Left ventricle myocardium inferior (tissue), 1 donor: Measurements from ENCODE around the gene OVCA2. TPM values are rescaled to one million over a fixed set of nuclear protein-coding genes. Genes with fewer than 3 reads are reported as not detected.

Experiments
- DNase-seq: peaks from one replicate; pipeline ENCODE4 v3.0.0-alpha.2; 2020
- H3K27ac ChIP-seq: fragments of 200-600 bp; replicated peaks from 2 replicates; pipeline ENCODE4 v1.8.0; 2021
- H3K27me3 ChIP-seq: fragments of 200-600 bp; 2 replicates; pipeline ENCODE4 v1.8.0; 2021; ENCODE audit warnings: low read depth
- H3K36me3 ChIP-seq: fragments of 200-600 bp; 2 replicates; pipeline ENCODE4 v1.8.0; 2021
- H3K4me1 ChIP-seq: fragments of 200-600 bp; 2 replicates; pipeline ENCODE4 v1.8.0; 2021
- H3K4me3 ChIP-seq: fragments of 200-600 bp; 2 replicates; pipeline ENCODE4 v1.8.0; 2021; ENCODE audit warnings: mild to moderate bottlenecking, moderate library complexity
- H3K9me3 ChIP-seq: fragments of 200-600 bp; replicated peaks from 2 replicates; pipeline ENCODE4 v1.8.0; 2021
- CTCF ChIP-seq: fragments of 200-600 bp; IDR thresholded peaks from 2 replicates; pipeline ENCODE4 v1.8.0; 2021; ENCODE audit warnings: antibody characterized with exemption, mild to moderate bottlenecking, borderline replicate concordance
- intact Hi-C: fragments of 100-400 bp; cut with micrococcal nuclease; formaldehyde crosslinking; loops from one replicate; pipeline ENCODE4 v1.11.0; 2022
- long read RNA-seq: library from polyadenylated mRNA; unstranded; transcript quantifications from one replicate; pipeline ENCODE4 v2.0.0, GENCODE V29; 2021
- total RNA-seq: library from RNA; stranded (reverse); fragmentation: NEBNext Ultra II Directional; extraction: Animal tissue kit (Norgen Biotek cat#: 25700); gene quantifications from one replicate; pipeline ENCODE4 v1.2.1, GENCODE V29; 2021
- donor health status: DM: no; HTN: yes; CAD: no; lungs with severe emphysema.

OVCA2 gene
- total RNA-seq: 16.6 TPM
- long read RNA-seq, transcript OVCA2-201 (2 exons, 1,122 nt): major isoform, 29 of 31 reads
- long read RNA-seq, partial matches to known transcripts: 0 of 31 reads
- long read RNA-seq, other reads (novel, unspliced or antisense): 2 of 31 reads

DNA sequence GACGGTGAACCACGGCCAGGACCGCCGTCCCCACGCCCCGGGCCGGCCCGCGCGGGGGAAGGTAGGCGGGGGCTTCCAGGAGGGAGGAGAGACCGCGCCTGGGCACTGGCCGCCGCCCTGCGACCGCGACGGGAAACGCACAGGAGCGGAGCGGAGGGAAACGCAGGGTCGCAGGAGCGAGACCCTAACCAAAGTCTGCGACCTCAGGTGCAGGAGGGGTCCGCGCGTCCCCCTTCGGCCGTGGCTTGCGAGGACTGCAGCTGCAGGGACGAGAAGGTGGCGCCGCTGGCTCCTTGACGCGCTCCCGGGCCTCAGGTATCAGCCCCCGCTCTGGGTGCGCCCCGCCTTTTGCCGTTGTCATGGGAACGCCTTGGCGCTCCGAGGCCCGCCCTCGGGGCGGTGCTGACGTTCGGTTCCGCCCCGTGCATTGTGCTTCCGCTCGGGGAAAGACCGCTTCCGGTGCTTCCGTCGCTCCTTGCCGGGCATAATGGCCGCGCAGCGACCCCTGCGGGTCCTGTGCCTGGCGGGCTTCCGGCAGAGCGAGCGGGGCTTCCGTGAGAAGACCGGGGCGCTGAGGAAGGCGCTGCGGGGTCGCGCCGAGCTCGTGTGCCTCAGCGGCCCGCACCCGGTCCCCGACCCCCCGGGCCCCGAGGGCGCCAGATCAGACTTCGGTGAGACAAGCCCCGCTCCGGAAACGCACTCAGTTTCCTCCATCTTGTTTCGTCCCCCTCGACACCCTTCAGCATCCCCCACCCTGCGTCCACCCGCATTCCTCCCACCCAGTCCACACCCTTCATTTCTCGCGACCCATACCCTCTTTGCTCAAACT lies at the start of gene OVCA2:
TSS of gene OVCA2 (plus strand) at position 462 of the 829 bp plus-strand sequence. CDS start at position 488, 26 bp downstream.
- DNase-seq: peak; percentile 93
- Histone ChIP-seq H3K36me3 (peaks cover 40% of the 10 kb centered on the region), H3K9me3 (no peaks in the 10 kb centered on the region), H3K27me3 (no peaks in the 10 kb centered on the region), H3K4me3 (peak within 1 kb of the TSS; percentile 88), H3K4me1 (peaks cover 44% of the 10 kb centered on the region), H3K27ac (peak within 1 kb of the TSS; percentile 96)
- intact Hi-C loops: no loop called here
- TF ChIP-seq CTCF: peak; percentile 62

DNA sequence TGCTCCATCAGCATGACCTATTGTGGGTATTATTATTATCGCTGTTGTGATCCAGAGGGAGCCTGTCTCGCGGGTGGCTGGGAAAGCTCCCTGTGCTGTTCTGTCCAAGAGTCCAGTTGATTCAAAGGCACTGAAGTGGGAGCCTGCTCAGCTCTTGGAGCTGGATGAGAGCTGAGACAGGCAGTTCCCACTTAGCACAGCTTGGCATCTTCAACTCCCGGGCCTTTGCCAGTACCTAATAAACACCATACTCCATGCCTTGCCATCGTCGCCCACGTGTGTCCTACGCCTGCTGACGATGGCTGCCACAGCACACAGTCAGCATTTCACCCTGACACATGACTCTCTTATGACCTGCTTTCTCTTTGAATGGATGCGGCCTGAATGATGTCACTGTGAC lies 49.3 kb upstream of the OVCA2 start:
- Histone ChIP-seq H3K4me1 (peaks cover 20% of the 10 kb centered on the region), H3K27ac (peak overlapping the region; percentile 46), H3K9me3 (no peaks in the 10 kb centered on the region), H3K36me3 (no peaks in the 10 kb centered on the region), H3K4me3 (no peak overlapping the region), H3K27me3 (peaks cover under 1% of the 10 kb centered on the region)
- no peak for TF ChIP-seq CTCF
- intact Hi-C loops: no loop called here
- peak; percentile 30 for DNase-seq

DNA sequence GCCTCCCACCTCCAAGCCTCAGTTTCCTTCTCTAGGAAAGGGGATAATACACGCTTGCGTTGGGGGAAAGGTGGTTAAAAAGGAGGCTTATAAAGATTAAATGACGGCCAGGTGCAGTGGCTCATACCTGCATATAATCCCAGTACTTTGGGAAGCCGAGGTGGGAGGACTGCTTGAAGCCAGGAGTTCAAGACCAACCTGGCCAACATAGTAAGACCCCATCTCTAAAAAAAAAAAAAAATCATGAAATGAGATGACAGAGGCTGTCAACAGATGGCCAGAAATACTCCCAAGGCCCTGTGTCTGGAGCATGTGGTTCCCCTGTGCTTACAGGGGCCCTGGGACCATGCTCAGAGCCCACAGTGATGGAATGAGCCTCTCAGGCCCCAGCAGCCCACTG lies 47.1 kb upstream of the OVCA2 start:
- TF ChIP-seq CTCF: no peak
- Histone ChIP-seq H3K36me3 (no peaks in the 10 kb centered on the region), H3K4me3 (no peak overlapping the region), H3K9me3 (no peaks in the 10 kb centered on the region), H3K27ac (no peak overlapping the region), H3K4me1 (peaks cover 42% of the 10 kb centered on the region), H3K27me3 (peaks cover 10% of the 10 kb centered on the region)
- intact Hi-C loops: no loop called here
- DNase-seq: no peak

DNA sequence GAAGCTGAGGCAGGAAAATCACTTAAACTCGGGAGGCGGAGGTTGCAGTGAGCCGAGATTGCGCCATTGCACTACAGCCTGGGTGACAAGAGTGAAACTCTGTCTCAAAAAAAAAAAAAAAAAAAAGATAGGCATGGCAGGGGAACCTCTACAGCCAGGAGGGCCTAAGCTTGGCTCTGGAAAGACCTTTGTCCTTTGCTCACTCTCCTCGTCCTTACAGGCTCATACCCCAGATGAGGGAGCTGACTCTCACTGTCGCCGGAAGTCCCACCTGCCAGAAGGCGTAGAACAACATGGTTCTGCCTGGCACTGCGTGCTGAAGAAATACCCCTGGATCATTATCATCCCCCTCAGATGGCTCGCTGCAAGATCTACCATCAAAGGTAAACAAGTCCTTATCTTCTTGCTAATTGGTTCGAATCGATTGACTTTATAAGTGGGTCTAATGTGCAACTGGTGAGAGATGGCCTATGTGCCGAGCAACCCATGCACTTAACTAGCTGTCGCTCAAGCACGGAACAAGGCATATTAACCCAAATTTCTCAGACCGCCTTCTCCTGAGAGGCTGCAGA lies 46.4 kb upstream of the OVCA2 start:
- H3K4me1 ChIP-seq: peaks cover 49% of the 10 kb centered on the region
- no peak for TF ChIP-seq CTCF
- H3K27me3 ChIP-seq: peaks cover 10% of the 10 kb centered on the region
- no peak overlapping the region for H3K4me3 ChIP-seq
- H3K9me3 ChIP-seq: no peaks in the 10 kb centered on the region
- no peak for DNase-seq
- H3K27ac ChIP-seq: no peak overlapping the region
- H3K36me3 ChIP-seq: no peaks in the 10 kb centered on the region
- intact Hi-C loops: no loop called here

DNA sequence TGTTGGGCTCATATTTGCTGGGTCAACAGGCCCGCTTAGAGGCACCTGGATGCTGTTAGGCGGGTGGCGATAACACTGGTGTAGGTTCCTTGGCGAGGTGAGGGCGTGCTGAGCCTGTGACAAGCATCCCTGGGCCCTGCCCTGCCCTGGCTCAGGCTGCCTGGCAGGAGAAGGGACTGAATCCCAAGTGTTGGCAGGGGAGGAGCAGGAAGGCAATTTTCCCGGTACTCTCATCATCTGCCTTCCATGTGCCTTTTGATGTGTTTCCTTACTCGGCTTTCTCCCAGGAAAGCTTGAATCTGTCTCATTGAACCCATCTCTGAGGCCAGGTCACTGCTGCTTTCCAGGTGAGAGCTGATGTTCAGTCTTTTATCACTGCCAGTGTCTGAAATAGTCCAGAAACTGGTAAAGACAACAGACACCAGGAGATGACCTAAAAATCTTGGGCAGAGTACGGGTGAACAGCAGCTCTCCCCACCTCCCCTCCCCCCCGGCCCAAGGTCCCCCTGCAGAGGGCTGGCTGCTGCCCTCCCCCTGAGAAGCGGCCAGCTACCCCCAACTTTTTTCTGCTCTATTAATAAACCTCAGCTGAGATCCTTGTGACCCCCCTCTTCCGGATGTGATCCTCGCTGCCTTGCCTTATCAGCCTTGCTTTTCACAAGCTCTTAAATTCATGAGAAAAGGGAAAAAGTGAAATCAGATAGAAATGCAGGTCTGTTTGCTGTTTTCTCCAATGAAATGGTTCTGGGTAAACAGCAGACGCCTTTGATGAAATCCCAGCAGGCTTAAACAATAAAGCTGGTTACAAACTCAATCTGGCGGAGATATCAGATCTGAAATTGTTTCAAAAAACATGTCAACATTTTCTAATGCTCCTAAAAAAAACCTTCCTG lies 45.7 kb upstream of the OVCA2 start:
- peaks cover 10% of the 10 kb centered on the region for H3K27me3 ChIP-seq
- H3K4me3 ChIP-seq: no peak overlapping the region
- intact Hi-C loops: no loop called here
- H3K9me3 ChIP-seq: no peaks in the 10 kb centered on the region
- H3K36me3 ChIP-seq: no peaks in the 10 kb centered on the region
- no peak for TF ChIP-seq CTCF
- H3K4me1 ChIP-seq: peaks cover 52% of the 10 kb centered on the region
- no peak for DNase-seq
- H3K27ac ChIP-seq: no peak overlapping the region
